ENCODE results near the gene RDM1. TPM values are rescaled to one million over a fixed set of nuclear protein-coding genes. Genes with fewer than 3 reads are reported as not detected.
"Not testable (repeated sequence)": the region's sequence is repeated elsewhere in the genome, so short reads cannot be mapped to it uniquely, and the experiment has no call there.

RDM1 gene
- total RNA-seq, 2 experiments from 2014 or later = not detected

GRCh38 chr17:35944151-35944550 lies 13.6 kb upstream of the RDM1 start:
- Histone ChIP-seq H3K9me3 (ENCODE audit: control insufficient read depth in 1 of 2, insufficient read depth in 1 of 2, low read length in 2 of 2) (no peaks in the 10 kb centered on the region), H3K27ac (ENCODE audit: low read depth in 1 of 2, low read length in 2 of 2) (no peak overlapping the region), H3K4me1 (ENCODE audit: insufficient read depth, low read length) (peaks cover 6% of the 10 kb centered on the region), H3K27me3 (ENCODE audit: control insufficient read depth in 1 of 2, insufficient read depth in 2 of 2, low read length in 2 of 2) (no peaks in the 10 kb centered on the region), H3K4me3 (ENCODE audit: low read length) (no peak overlapping the region), H3K36me3 (ENCODE audit: insufficient read depth, low read length) (no peaks in the 10 kb centered on the region)
- DNase-seq = no peak
- ChIA-PET POLR2A (no interaction called here), CTCF (no interaction called here)
- Mint-ChIP-seq H3K27me3 (no peaks in the 10 kb centered on the region), H3K36me3 (ENCODE audit: low read depth) (no peaks in the 10 kb centered on the region), H3K27ac (no peak overlapping the region), H3K9me3 (no peaks in the 10 kb centered on the region), H3K4me3 (no peak overlapping the region), H3K4me1 (ENCODE audit: low read depth) (no peaks in the 10 kb centered on the region)
- no peak for ATAC-seq (ENCODE audit: poor library complexity)
- no peak for TF ChIP-seq CTCF (IDR thresholded peaks at IDR 0.05)
- intact Hi-C loops (cut with DNase I, micrococcal nuclease) = loop anchor here in 1 of 2 experiments (5.0 to 10.0 kb wide), 2 partner anchors 97 to 541 kb away; partner anchors contain the start of gene ZNHIT3

- CTCF ChIA-PET = no interaction called here
- Mint-ChIP-seq H3K27ac (no peak within 1 kb of the TSS), H3K36me3 (ENCODE audit: low read depth) (no peaks in the 10 kb centered on the region), H3K4me1 (ENCODE audit: low read depth) (no peaks in the 10 kb centered on the region), H3K9me3 (no peaks in the 10 kb centered on the region), H3K4me3 (no peak within 1 kb of the TSS), H3K27me3 (no peaks in the 10 kb centered on the region)
- no peaks in the 10 kb centered on the region for H3K36me3 ChIP-seq (ENCODE audit: insufficient read depth, low read length)
- DNase-seq (no peak), ATAC-seq (ENCODE audit: poor library complexity) (no peak)
- TF ChIP-seq CTCF (IDR thresholded peaks at IDR 0.05) = no peak
- no peaks in the 10 kb centered on the region for H3K27me3 ChIP-seq (ENCODE audit: control insufficient read depth in 1 of 2, insufficient read depth in 2 of 2, low read length in 2 of 2)
- intact Hi-C loops (cut with DNase I, micrococcal nuclease) = loop anchor here in 1 of 2 experiments (5.0 to 10.0 kb wide), 2 partner anchors 96 to 541 kb away; partner anchors contain the start of gene ZNHIT3
- H3K4me1 ChIP-seq (ENCODE audit: insufficient read depth, low read length) = peaks cover 6% of the 10 kb centered on the region
- H3K9me3 ChIP-seq (ENCODE audit: control insufficient read depth in 1 of 2, insufficient read depth in 1 of 2, low read length in 2 of 2) = no peaks in the 10 kb centered on the region
- H3K4me3 ChIP-seq (ENCODE audit: low read length) = no peak within 1 kb of the TSS
- POLR2A ChIA-PET = no interaction called here
- no peak within 1 kb of the TSS for H3K27ac ChIP-seq (ENCODE audit: low read depth in 1 of 2, low read length in 2 of 2)
Observed at GRCh38 chr17:35943537-35943936, 13.0 kb upstream of the RDM1 start, which contains the start of gene LYZL6. Gene LYZL6 (minus strand): TSS chr17:35943713. CDS start chr17:35939356, 4,357 bp downstream.

- DNase-seq = no peak
- ChIA-PET POLR2A (no interaction called here), CTCF (interaction anchor here (0.7 kb wide), 1 partner anchor 27 kb away, joined by 3 read pairs; no protein-coding TSS in a partner anchor)
- Mint-ChIP-seq H3K27me3 (no peaks in the 10 kb centered on the region), H3K4me3 (no peak overlapping the region), H3K4me1 (ENCODE audit: low read depth) (no peaks in the 10 kb centered on the region), H3K36me3 (ENCODE audit: low read depth) (no peaks in the 10 kb centered on the region), H3K27ac (no peak overlapping the region), H3K9me3 (no peaks in the 10 kb centered on the region)
- Histone ChIP-seq H3K27me3 (ENCODE audit: control insufficient read depth in 1 of 2, insufficient read depth in 2 of 2, low read length in 2 of 2) (no peaks in the 10 kb centered on the region), H3K36me3 (ENCODE audit: insufficient read depth, low read length) (no peaks in the 10 kb centered on the region), H3K4me1 (ENCODE audit: insufficient read depth, low read length) (peaks cover 6% of the 10 kb centered on the region), H3K27ac (ENCODE audit: low read depth in 1 of 2, low read length in 2 of 2) (no peak overlapping the region), H3K9me3 (ENCODE audit: control insufficient read depth in 1 of 2, insufficient read depth in 1 of 2, low read length in 2 of 2) (no peaks in the 10 kb centered on the region), H3K4me3 (ENCODE audit: low read length) (no peak overlapping the region)
- ATAC-seq (ENCODE audit: poor library complexity) = no peak
- intact Hi-C loops (cut with DNase I, micrococcal nuclease) = loop anchor here in 1 of 2 experiments (5.0 to 10.0 kb wide), 2 partner anchors 95 to 542 kb away; partner anchors contain the start of gene ZNHIT3
- no peak for TF ChIP-seq CTCF (IDR thresholded peaks at IDR 0.05)
Observed at GRCh38 chr17:35942588-35943186, 12.1 kb upstream of the RDM1 start.

GRCh38 chr17:35938492-35938891 lies 7.9 kb upstream of the RDM1 start:
- H3K9me3 Mint-ChIP-seq; H3K4me3 ChIP-seq (ENCODE audit: low read length); ATAC-seq (ENCODE audit: poor library complexity); H3K36me3 Mint-ChIP-seq (ENCODE audit: low read depth); H3K4me1 ChIP-seq (ENCODE audit: insufficient read depth, low read length); DNase-seq; H3K27ac Mint-ChIP-seq; H3K4me3 Mint-ChIP-seq; H3K9me3 ChIP-seq (ENCODE audit: control insufficient read depth in 1 of 2, insufficient read depth in 1 of 2, low read length in 2 of 2); H3K27ac ChIP-seq (ENCODE audit: low read depth in 1 of 2, low read length in 2 of 2); H3K36me3 ChIP-seq (ENCODE audit: insufficient read depth, low read length); intact Hi-C loops (cut with DNase I, micrococcal nuclease); H3K27me3 Mint-ChIP-seq; H3K27me3 ChIP-seq (ENCODE audit: control insufficient read depth in 1 of 2, insufficient read depth in 2 of 2, low read length in 2 of 2); H3K4me1 Mint-ChIP-seq (ENCODE audit: low read depth); POLR2A ChIA-PET: not testable (repeated sequence)
- CTCF ChIA-PET = interaction anchor here (0.7 kb wide), 1 partner anchor 67 kb away, joined by 3 read pairs; no protein-coding TSS in a partner anchor

All from CD4-positive, alpha-beta T cell (primary cell).